ENCODE data around the gene BIN1.

Gene BIN1

DNA sequence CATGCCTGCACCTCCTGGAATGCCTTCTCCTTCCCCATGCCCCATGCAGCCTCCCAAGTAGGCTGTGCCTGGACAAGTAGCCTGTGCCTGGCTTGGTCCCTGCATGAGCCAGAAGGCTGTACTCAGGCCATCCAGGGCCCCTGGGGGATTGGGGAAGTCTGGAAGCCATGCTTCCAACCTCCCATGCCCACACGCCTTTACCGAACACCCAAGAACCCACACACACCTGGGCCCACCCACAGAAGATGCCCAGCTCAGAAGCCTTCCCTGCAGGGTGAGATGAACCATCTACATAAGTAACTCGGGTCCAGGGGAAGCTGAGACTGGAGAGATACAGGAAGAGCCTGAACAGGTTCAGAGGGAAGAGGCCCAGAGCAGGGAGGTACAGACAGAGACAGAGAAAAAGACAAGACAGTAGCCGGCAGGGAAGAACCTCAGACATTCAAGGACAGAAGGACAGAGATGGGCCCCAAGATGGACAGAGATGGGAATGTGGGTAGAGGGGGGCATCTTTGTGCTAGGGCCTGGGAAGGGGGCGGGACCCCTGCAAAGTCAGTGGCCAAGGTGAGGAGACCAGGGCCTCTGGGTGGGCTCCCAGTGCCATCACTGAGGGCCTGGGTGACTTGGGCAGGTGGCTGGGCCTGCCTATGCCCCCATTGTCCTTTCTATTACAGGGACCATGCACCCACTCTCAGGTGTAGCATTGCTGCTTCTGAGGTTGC, 4.3 kb downstream of the BIN1 start:
- DNase-seq (ENCODE audit: low read depth): no peak
- no peak overlapping the region for H3K4me3 ChIP-seq (ENCODE audit: control insufficient read depth, low read depth, low read length)
- TF ChIP-seq, protein P1, sequence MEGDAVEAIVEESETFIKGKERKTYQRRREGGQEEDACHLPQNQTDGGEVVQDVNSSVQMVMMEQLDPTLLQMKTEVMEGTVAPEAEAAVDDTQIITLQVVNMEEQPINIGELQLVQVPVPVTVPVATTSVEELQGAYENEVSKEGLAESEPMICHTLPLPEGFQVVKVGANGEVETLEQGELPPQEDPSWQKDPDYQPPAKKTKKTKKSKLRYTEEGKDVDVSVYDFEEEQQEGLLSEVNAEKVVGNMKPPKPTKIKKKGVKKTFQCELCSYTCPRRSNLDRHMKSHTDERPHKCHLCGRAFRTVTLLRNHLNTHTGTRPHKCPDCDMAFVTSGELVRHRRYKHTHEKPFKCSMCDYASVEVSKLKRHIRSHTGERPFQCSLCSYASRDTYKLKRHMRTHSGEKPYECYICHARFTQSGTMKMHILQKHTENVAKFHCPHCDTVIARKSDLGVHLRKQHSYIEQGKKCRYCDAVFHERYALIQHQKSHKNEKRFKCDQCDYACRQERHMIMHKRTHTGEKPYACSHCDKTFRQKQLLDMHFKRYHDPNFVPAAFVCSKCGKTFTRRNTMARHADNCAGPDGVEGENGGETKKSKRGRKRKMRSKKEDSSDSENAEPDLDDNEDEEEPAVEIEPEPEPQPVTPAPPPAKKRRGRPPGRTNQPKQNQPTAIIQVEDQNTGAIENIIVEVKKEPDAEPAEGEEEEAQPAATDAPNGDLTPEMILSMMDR (IDR thresholded peaks at IDR 0.05; ENCODE audit: control insufficient read depth, insufficient read depth, low read depth, low read length, missing control alignments): no peak

DNA sequence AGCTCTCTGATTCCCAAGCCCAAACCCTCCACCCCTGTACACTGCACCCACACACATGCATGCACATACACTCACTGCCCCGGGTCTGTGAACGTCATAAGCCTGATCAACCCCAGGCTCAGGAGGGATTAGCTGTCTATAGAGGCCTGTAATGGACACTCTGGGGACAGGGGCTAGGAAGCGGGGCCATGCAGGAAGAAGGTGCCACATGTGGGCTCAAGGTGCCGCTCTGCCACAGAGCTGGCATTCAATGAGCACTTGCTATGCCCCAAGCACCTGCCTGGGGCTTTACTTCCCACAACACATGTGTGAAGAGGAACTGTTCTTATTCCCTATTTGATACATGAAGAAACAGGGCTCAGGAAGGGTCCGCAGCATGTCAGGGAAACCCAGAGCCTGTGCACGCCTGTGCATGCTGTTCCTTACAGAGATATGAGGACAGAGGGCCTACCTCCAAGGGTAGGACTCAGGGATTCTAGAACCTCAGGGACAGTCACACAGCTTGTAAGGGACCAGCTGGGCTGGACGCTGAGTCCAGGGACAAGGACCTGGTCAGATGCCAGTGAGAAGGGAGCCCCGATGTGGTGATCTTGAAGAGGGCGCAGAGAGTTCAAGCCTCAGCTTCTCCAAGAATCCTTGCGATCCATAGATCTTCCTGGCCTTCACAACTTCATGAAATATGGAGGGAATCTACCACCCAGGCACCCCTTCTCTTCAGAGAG, 5.0 kb downstream of the BIN1 start:
- DNase-seq (ENCODE audit: low read depth): no peak
- no peak overlapping the region for H3K4me3 ChIP-seq (ENCODE audit: control insufficient read depth, low read depth, low read length)
- TF ChIP-seq, protein P1 (IDR thresholded peaks at IDR 0.05; ENCODE audit: control insufficient read depth, insufficient read depth, low read depth, low read length, missing control alignments): no peak

DNA sequence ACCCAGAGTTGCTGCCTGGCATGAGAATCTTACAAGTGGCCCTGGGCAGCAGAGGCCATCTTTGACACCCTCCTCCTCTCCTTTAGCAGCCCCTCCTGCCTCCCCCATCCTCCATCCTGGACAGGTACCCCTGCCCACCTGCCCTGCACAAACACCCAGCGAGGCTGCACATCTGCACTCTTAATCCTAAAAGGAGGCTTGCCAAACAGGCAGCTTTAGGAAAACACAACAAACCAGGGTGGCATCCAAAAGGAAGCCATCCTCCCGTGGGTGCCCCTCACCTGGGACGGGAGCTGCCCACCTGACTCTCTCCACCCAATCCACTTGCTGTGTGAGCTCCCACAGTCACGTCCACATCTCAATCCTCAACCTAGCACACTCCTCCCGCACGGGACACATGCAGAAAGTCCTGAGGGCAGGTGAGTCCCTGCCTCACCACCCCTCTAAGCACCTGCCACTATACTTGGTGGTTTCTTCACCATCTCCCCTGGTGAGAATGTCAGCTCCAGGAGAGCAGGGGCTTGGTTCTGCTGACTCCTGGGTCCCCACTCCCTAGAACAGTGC, 5.8 kb downstream of the BIN1 start:
- no peak for DNase-seq (ENCODE audit: low read depth)
- H3K4me3 ChIP-seq (ENCODE audit: control insufficient read depth, low read depth, low read length): no peak overlapping the region
- TF ChIP-seq, protein P1 (IDR thresholded peaks at IDR 0.05; ENCODE audit: control insufficient read depth, insufficient read depth, low read depth, low read length, missing control alignments): no peak

DNA sequence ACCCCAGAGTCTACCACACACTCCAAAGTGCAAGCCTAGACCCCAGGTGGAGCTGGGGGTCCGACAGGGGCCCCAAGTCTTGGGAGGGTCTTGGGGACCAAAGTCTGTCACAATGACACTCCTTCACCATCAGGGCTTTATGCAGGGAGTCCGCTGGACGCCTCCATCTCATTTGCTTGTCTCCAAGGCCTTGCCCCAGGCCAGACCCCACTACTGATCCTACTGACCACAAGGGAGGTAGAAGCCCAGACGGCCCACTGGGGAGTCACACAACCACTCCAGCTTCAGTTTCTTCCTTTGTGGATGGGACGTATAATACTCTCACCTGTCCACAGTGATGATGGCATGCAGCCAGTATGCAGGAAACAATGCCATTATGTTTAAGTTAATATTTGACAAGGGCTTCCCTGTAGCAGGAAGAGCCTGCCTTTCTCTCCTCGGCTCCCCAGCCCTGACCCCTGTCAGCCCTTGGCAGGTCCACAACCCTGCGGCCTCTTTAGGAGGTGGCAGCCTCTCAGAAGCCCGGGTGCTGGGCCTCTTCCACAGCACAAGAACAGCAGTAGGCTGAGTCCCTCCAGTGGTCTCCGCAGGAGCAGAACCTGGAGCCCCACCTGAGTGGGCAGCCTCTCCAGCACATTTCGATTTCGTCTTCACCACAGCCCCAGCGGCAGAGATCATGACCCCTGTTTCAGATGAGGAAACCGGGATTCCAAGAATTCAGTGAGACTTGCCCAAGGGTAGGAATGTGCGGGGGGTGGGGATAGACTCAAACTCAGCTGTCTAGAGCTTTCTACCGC, 6.5 kb downstream of the BIN1 start:
- TF ChIP-seq, protein P1 (IDR thresholded peaks at IDR 0.05; ENCODE audit: control insufficient read depth, insufficient read depth, low read depth, low read length, missing control alignments): no peak
- no peak overlapping the region for H3K4me3 ChIP-seq (ENCODE audit: control insufficient read depth, low read depth, low read length)
- DNase-seq (ENCODE audit: low read depth): no peak

DNA sequence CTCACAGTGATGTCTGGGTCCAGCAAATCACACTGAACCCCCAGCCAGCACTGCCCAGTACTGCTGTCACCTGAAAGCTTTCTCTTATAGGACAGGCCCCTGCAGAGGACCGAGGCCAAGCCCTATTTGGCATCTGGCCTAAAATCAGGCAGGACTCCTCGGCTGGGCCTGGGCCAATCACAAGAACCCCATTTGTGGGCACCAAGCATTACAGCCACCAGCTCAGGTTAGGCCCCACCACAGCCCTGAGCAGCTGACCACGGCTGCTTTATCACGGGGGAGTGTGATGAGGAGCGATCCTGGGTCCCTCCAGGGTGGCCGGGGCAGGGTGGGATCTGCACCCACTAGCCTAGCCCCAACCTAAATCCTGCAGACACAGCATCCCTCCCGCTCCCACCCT, 8.2 kb downstream of the BIN1 start:
- no peak for DNase-seq (ENCODE audit: low read depth)
- TF ChIP-seq, protein P1 (IDR thresholded peaks at IDR 0.05; ENCODE audit: control insufficient read depth, insufficient read depth, low read depth, low read length, missing control alignments): no peak
- no peak overlapping the region for H3K4me3 ChIP-seq (ENCODE audit: control insufficient read depth, low read depth, low read length)
